GDM1 (cell line): ENCODE measurements around the gene TRIM14.
"Not testable (repeated sequence)": the region's sequence is repeated elsewhere in the genome, so short reads cannot be mapped to it uniquely, and the experiment has no call there.

Experiments
- DNase-seq: peaks from one replicate; lab custom pipeline; 2025; lab: John Stamatoyannopoulos, UW

TRIM14 gene

GRCh38 chr9:98142182-98142907, 23.3 kb upstream of the TRIM14 start:
- no peak for DNase-seq

GRCh38 chr9:98140503-98140902, 21.5 kb upstream of the TRIM14 start:
- no peak for DNase-seq

GRCh38 chr9:98136489-98136888, 17.5 kb upstream of the TRIM14 start:
- DNase-seq: no peak

GRCh38 chr9:98135938-98136337, 16.9 kb upstream of the TRIM14 start:
- DNase-seq: no peak

GRCh38 chr9:98135558-98135934, 16.5 kb upstream of the TRIM14 start:
- DNase-seq: no peak

- no peak for DNase-seq
Observed at GRCh38 chr9:98134702-98135557, 15.9 kb upstream of the TRIM14 start.

GRCh38 chr9:98132806-98133631, 14.0 kb upstream of the TRIM14 start:
- no peak for DNase-seq

- no peak for DNase-seq
Observed at GRCh38 chr9:98132158-98132557, 13.1 kb upstream of the TRIM14 start.

GRCh38 chr9:98130576-98131228, 11.7 kb upstream of the TRIM14 start:
- DNase-seq: no peak

GRCh38 chr9:98130060-98130459, 11.0 kb upstream of the TRIM14 start:
- DNase-seq: not testable (repeated sequence)

- DNase-seq: peak; percentile 31
Observed at GRCh38 chr9:98129451-98129881, 10.4 kb upstream of the TRIM14 start.

- DNase-seq: no peak
Observed at GRCh38 chr9:98128316-98128715, 9.3 kb upstream of the TRIM14 start.

- DNase-seq: no peak
Observed at GRCh38 chr9:98127226-98127625, 8.2 kb upstream of the TRIM14 start.

GRCh38 chr9:98124637-98125426, 5.8 kb upstream of the TRIM14 start:
- DNase-seq: no peak

GRCh38 chr9:98124091-98124490, 5.1 kb upstream of the TRIM14 start:
- not testable (repeated sequence) for DNase-seq

GRCh38 chr9:98121058-98121457, 2.0 kb upstream of the TRIM14 start:
- no peak for DNase-seq

GRCh38 chr9:98120476-98120875, 1.5 kb upstream of the TRIM14 start:
- no peak for DNase-seq

GRCh38 chr9:98117984-98118639, 910 bp downstream of the TRIM14 start:
- DNase-seq: peak; percentile 31

- not testable (repeated sequence) for DNase-seq
Observed at GRCh38 chr9:98117097-98117496, 1.9 kb downstream of the TRIM14 start.

GRCh38 chr9:98109052-98109451, 10.0 kb downstream of the TRIM14 start:
- DNase-seq: no peak
